WTC11 (cell line): ENCODE data around the gene IL1R1.

ENCODE experiments used
- GABPB1 ChIP-seq: sonication (generic); formaldehyde crosslinking; IDR thresholded peaks from 2 replicates; pipeline ENCODE4 v1.8.1; 2023; ENCODE audit warnings: mild to moderate bottlenecking, missing genetic modification reagents
- NR2C2 ChIP-seq: sonication (generic); formaldehyde crosslinking; IDR thresholded peaks from 2 replicates; pipeline ENCODE4 v1.8.0; 2022; ENCODE audit warnings: mild to moderate bottlenecking, missing genetic modification reagents

DNA sequence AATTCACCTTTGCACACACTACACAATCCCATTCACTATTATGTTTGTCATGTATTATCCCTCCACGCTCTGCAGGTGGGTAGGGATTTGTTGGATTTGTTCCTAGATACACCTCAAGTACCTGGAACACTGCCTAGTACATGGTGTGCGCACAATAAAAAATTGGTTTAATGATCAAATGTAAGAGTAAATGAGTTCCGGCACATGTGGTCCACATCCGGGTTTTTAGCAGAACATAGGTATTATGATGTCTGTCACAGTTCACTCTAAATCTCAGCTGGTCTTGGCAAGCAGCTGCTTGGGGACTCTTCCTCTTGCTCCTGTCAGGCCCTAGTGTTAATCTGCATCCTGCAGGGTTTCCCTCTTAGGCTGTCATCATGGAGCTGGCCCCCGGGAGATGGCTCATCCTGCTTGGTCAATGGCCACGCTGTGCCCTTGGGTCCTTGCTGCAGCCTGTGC lies 21.8 kb upstream of the IL1R1 start:
- TF ChIP-seq NR2C2 (CRISPR knock-in tag) (no peak), GABPB1 (CRISPR knock-in tag) (no peak)
